HG02623 (cell line): ENCODE results near the gene ANKS1B.
A peak's percentile ranks its signal among the peaks of the same experiment; 100 is the strongest.
"Not testable (repeated sequence)": the region's sequence is repeated elsewhere in the genome, so short reads cannot be mapped to it uniquely, and the experiment has no call there.

Experiments used
- ATAC-seq: cut with Tn5 transposase; IDR thresholded peaks from one replicate; pipeline ENCODE4 v1.9.1; 2021; ENCODE audit warnings: moderate library complexity; ENCODE audit not compliant: unreplicated experiment

Gene ANKS1B

DNA sequence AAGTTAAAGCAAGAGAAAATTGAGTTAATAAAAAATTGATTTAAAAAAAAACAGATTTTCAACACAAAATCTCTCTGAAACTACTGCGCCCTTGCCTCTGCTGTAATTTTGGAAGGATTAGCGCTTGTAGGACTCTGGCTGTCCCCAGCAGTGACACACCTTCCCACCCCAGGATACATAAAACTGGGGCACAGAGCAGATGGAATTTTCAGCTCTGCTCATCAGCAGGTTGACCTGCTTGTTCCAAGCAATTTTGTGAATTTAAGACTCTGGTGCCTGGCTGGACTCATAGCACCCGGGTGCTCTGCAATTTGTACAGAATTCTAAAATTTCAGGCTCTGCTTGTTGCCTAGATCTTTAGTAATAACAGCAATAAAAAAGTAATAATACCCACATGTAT, 595.0 kb downstream of the ANKS1B start:
- ATAC-seq, result no peak

DNA sequence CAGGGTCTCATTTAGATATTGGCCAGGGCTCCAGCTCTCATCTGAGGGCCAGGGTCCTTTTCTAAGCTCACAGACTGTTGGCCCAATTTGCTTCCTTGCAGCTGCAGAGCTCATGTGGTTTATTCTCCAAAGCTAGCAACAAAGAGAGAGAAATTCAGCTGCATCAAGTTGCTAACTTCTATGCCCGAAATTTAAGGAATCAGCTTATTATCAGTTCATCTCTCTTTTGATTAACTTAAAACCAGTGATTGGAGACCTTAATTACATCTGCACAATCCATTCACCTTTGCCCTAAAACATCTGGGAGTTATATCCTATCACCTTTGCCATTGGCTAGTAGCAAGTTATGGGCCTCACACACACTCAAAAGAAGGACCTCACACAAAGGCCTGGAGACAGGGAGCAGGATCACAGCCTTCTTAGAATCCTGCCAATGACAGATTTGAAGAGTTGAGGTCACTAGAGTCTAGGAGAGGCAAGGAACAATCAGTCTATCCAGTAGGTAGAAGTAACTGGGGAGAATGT, 596.0 kb downstream of the ANKS1B start:
- no peak for ATAC-seq

DNA sequence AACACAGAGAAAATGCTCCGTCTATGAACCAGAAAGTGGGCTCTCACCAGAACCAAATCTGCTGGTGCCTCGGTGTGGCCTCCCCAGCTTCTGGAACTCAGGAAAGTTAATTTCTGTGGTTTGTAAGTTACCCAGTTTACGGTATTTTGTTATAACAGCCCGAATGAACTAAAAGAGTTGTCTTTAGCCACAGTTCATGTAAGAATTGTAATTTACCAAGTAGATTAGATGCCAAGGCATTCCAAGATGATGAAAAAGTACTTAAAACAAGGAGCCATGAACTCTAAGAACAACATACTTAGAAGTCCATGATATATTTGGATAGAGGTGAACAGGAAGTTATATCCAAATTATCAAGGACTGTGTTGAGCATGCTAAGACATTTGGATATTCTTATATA, 597.1 kb downstream of the ANKS1B start:
- no peak for ATAC-seq

DNA sequence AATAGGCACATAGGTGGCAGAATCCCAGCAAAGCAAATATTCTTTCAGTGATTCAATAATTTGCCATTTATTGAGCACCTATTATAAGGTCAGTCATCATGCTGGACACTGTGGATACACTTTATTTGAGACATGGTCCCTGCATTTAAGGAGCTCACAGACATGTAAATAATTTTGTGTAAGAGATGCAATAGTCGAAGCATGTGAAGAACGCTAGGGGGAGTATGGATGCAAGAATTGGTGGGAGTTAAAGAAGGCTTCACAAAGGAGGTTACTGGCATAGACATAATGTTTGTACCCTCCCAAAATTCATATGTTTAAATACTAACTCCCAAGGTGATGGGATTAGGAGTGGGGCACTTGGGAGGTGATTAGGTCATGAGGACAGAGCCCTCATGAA, 597.8 kb downstream of the ANKS1B start:
- ATAC-seq, result peak; percentile 61

DNA sequence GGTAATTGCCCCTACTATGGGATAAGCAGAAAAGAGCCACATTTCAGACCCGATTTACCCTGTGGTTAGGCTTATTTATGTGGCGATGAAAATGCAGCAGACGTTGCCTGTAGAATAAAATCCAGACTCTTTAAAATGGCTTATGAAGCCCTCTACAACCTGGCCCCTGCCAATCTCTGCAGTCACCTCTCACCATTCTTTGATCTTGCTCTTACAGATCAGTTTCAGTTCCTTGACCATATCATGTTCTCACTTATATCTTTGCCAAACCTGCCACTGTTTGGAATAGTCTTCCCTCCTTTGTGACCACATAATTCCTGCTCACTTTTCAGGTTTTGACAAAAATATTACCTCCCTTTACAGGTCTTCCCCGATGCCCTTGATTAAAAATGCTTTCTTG, 601.5 kb downstream of the ANKS1B start:
- no peak for ATAC-seq

DNA sequence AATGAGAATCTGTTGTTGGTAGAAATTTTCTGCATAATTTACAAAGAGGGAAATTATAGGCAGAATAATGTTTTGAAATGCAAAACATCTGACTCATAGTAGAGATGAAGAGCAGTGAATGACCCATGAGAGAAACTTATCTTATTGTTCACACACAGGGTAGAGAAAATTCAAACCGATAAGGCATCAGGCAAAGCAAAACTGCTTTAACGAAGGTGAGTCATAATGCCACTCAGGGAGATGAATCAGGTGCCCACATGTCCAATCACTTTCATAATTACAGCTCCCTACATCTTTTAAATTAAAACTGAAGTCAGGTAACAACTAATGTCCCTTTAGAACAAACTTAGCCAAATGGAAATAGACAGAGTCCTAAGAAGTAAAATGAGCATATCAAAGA, 602.7 kb downstream of the ANKS1B start:
- peak; percentile 73 for ATAC-seq

DNA sequence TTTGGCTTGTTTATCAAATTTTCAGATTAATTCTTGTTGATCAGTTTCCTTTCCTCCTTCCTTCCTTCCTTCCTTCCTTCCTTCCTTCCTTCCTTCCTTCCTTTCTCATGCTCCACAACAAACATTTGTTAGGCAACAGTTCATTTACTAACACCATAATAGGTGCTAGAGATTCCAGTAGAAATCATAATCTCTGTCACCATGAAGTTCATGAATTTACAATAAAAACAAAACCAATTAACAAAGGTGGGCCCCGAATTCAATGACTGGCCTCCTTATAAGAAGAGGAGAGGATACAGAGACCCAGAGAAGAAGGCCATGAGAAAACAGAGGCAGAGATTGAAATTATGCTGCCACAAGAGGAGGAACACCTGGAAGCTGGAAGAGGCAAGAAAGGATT, 604.0 kb downstream of the ANKS1B start:
- ATAC-seq, result no peak

DNA sequence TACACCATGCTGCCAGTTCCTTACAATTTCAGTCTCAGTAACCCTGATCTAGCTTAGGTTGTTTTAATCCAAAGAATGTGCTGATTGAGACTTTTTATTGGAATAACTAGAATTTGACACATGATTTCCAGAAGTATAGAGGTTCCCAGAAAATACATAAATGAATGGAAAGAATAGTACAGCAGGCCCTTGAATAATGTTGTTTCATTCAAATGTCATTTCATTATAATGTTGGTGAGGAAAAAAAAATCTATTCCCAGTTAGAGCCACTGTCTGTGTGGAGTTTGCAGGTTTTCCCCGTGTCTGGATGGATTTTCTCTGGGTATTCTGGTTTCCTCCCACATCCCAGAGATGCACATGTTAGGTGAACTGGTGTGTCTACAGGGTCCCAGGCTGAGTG, 610.7 kb downstream of the ANKS1B start:
- no peak for ATAC-seq

DNA sequence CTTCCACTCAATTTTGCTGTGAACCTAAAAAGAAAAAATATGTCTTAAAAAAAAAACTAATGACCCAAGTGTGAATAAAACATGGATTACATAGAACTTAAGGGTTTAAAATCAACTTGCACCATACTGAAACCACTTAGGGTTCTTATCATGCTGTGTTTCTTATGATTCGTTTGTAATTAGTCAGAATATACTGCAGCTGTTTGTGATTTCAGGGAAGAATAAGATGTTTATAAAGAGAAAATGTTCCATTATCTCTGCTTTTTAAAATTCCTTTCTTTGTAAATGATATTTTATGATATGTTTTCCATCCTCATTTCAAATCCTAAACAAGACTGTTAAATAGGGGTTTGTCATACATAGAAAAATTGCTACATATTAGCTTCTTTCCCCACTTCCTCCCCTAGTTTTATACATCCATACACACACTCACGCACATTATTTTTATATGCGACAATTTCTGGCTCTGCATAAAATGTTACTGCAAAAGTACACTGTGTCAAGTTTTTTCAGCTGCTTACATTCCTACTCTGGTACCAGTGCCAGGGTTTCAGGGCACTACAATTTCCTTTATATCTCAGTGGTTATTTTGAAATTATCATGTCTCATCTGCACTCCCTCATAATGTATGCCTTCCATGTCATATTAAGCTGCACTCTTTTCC, 612.3 kb downstream of the ANKS1B start:
- ATAC-seq, result no peak

DNA sequence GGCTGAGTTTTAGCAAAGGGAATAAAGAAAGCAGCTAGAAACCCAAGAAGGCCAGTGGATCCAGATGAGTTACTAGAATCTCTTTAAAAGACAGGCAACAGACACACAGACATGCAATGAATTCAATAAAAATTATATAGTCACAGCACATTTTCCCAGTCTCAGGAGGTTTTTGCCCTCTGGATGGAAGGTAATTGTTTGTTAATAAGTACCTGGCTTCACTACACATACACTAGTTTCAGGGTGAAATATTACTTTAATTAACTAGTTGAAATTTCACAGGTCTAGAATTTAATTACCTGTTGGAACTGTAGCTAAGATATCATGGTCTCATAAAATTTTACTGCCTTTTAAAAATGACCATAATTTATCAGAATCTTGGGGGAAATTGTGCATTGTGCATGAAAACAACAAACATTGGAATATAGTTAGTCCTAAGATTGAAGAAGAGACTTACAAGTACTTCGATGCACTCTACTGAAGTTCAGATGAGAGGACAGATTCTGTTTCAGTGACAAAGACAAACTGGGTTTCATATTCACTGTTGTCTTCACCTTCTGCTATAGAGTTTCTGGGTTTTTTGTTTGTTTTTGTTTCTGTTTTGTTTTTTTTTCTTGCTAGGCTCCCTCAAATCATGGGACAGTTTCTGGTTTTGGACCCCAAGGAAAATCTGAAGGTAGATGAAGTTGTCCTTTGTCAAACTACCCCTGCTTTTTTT, 614.2 kb downstream of the ANKS1B start:
- no peak for ATAC-seq

DNA sequence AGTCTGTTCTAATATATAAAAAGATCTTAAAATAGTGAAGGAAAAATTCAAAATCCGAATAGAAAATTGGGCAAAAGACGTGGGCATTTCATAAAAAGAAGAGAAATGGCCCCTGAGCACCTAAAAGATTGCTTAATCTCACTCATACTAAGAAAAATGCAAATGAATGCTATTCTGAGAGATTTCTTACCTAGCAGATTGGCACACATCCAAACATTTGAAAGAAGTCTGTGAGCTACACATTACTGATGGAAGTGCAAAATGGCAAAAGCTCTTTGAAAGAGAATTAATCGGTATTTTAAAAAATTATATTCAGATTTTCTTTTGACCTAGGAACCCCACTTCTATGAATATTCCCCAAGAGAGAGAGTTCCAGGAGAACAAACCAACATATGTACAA, 617.6 kb downstream of the ANKS1B start:
- no peak for ATAC-seq

DNA sequence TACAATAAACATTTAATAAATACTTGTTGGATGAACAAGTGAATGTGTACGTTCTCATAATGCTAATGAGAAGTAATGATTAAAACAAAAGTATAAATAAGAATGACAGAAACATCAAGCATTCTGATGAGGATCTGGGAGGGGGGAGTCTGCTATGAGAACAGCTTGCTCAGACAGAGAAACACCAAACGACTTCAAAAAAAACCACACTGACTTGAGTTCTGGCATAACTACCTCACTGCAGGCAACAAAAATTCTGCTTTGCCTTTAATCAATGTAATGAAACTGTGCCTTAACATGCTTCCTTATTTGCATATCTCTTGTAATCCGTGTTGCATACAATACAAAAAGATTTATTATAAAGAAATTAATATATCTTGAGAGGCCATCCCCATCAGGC, 632.5 kb downstream of the ANKS1B start:
- no peak for ATAC-seq

DNA sequence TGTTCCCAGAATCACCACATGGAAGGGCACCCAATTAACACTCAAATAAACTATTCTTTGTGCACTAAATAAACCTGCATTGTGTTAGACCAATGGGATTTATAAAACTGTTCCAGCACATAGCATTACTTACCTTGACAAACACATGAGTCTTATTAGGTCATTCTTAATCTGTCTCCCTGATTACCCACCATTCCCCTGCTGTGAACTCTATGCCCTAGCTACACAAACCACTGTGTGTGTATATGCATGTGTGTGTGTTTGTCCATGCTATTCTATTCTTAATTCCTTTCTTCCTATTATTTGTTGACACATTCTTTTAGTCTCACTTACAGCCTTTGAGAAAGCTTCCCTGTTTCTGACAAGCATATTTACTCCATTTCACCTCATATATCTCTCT, 640.8 kb downstream of the ANKS1B start:
- ATAC-seq, result no peak

DNA sequence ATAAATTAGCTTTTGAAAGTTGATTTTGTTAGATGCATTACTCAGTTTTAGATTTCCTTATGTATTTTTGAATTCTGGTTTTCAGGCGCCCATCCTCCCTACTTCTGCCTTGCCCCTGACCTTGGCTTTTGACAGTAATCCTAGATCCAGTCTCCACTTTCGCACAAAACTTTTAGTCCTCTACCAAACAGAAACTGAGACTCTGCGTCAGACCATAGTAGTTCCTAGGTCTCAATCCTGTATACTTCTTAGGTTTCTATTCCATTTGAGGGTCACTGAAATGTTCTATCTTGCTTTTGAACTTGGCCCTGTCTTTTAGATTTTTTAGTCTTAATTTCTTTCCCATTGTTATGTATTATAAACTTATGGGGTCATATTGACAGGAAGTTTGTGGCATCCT, 645.1 kb downstream of the ANKS1B start:
- no peak for ATAC-seq

DNA sequence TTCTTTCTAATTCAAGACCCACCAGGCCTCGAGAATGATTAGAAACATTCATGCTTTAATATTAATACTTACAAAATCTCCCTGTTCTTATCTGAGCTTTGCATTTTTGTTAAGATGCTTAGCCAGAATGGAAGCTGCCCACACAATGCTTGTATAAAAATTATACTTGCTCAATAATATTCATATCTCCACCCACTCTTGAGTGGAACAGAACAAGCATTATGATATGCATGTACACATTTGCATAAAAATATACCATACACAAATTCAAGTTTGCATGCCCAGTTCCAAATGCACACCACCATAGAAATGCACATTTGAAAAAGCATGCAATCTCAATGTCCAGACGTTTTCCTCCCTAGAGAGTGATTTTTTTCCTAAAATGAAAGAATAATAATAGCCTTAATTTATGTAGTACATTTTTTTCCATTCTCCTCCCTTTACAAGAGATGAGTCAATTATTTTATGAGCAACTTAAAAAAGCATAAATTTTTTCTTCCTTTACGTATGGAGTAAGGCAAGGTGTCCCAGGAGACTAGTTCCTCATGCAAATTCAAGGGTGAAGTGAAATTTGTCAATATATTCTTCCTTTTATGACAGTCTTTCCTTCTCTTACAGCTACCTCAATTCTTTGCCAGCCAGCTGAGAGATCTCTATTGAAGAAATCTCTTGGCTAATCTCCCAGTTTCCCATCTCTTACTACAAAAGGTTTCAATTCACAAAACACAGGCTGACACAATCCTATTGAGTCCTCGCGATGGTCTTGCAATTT, 650.3 kb downstream of the ANKS1B start:
- ATAC-seq, result no peak

DNA sequence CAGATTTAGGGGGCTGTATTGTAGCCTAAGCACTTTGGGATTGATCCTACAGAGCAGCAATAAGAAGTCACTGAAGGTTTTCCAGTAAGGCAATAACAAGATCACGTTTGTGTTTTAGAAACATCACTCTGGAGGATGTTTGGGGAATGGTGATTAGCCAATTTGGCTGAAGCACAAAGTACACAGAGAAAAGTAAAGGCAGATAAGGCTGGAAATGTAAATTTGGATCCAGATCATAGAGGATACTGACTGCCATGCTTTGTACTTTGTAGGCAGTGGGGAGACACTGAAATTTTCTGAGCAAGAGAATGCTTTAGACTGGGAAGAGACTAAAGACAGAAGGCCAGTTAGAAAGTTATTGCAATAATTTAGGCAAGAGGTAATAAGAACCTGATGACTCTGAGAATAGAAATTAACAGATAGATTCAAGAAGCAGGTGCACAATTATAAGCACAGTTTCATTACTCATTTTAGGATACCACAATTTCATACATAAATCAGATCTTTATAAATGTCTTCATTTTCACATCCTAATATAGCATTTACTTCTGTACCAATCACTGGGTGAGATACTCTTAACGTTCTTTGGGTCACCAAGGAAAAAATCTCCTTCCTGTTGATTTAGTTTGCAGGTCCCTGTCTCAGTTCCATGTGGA, 651.7 kb downstream of the ANKS1B start:
- no peak for ATAC-seq

DNA sequence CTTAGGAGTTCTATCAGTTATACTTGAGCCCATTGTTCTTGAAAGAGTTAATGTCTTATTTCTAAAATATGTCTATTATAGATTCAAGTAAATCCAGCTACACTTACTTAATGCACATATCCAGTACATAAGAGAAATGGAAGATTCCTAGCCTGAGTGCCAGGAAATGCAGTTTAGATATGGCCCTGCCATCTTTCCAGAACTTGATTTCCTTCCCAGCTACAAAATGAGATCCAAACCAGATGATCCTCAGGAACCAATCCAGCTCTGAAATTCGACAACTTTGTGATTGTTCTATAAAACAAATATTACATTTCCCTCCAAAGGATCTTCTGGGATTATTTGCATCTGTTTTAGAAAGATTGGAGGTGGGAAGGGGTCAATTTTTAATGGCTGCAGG, 654.5 kb downstream of the ANKS1B start:
- no peak for ATAC-seq

DNA sequence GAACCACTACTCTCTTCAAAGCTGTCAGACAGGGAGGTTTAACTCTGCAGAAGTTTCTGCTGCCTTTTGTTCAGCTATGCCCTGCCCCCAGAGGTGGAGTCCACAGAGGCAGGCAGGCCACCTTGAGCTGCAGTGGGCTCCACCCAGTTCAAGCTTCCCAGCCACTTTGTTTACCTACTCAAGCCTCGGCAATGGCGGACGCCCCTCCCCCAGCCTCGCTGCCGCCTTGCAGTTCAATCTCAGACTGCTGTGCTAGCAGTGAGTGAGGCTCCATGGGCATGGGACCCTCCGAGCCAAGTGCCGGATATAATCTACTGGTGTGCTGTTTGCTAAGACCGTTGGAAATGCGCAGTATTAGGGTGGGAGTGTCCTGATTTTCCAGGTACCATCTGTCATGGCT, 663.5 kb downstream of the ANKS1B start:
- ATAC-seq, result not testable (repeated sequence)

DNA sequence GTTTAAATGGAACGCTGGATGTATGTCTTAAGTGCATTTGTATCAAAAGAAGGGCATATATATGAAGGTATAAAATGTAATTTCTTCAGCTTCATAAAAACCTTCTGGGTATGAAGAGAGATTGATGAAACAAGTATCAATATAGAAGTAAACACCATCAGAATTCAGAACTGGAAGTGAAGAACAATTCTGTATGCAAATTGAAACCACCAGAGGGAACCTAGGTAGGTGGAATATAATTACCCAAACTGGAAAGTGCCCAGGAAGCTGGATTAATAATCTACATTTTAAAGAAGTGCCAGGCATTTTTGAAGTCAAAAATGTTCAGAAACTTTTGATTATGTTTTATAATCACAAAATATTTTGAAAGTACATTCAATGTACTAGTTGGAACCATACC, 673.4 kb downstream of the ANKS1B start:
- ATAC-seq, result no peak

DNA sequence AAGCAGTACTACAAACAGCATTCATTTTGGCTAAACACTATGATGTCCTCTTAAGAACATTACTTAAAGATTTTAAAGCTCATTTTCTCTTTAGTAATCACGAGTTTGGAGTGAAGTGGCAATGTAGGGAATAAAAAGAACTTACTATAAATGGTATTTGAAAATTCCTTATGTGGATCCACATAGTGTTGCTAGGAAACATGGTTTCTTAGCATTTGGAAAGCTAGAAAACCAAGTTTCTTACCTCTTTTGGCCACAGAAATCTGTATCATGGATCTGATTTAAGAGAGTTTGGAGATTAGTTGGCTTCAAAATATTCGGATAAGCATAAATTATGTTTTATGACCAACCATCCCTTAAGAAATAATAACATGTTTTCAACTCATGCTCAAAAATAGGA, 674.9 kb downstream of the ANKS1B start:
- no peak for ATAC-seq

DNA sequence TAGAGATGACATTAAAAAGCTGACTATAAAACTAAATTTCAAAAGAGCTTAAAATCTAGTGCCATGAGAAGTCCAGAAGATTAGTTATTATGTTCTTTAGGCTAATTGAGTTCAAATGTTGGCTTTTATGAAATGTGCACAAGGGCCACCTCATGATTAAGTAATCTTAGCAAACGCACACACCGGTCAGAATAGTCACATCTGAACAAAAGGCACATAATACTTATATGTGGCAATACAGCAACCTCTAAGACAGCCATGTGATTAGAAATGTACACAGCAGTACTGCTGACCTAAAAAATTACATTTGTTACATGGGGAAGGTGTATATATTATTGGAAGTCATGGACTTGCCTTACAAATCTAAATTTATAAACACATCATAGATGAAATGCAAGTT, 681.9 kb downstream of the ANKS1B start:
- ATAC-seq, result no peak
